HG03439 (cell line): Measurements from ENCODE around the gene ITSN1.

ENCODE experiments used
- ATAC-seq: cut with Tn5 transposase; IDR thresholded peaks from one replicate; pipeline ENCODE4 v1.9.1; 2021; ENCODE audit warnings: mild to moderate bottlenecking, moderate library complexity; ENCODE audit not compliant: unreplicated experiment

ITSN1 gene

GRCh38 chr21:33945652-33946270, 303.5 kb downstream of the ITSN1 start:
- ATAC-seq, result no peak

GRCh38 chr21:33947451-33948095, 305.3 kb downstream of the ITSN1 start:
- peak; percentile 57 for ATAC-seq

- ATAC-seq, result peak; percentile 52
Observed at GRCh38 chr21:33948096-33948950, 306.0 kb downstream of the ITSN1 start.

GRCh38 chr21:33948951-33949444, 306.7 kb downstream of the ITSN1 start:
- no peak for ATAC-seq
